Endothelial cell of umbilical vein (primary cell): ENCODE data around the gene AKAP6. TPM values are rescaled to one million over a fixed set of nuclear protein-coding genes. Genes with fewer than 3 reads are reported as not detected.

Source experiments
- BruUV-seq: library from RNA; stranded (reverse); fragments of 400-500 nt; replicated peaks from 2 replicates; lab custom pipeline; 2021; lab: Mats Ljungman, UMichigan
- CTCF ChIA-PET: fragments of 300-600, 350-600 bp; sonication (Branson Sonifier 250); formaldehyde crosslinking; loops from one replicate; lab custom pipeline; 2021; ENCODE audit warnings: antibody characterized with exemption, inconsistent platforms; lab: Charles Lee
- POLR2A ChIA-PET: fragments of 300-600, 350-600 bp; sonication (Branson Sonifier 250); formaldehyde crosslinking; loops from one replicate; lab custom pipeline; 2021; ENCODE audit warnings: antibody characterized with exemption, inconsistent platforms; lab: Charles Lee
- DNase-seq: peaks from one replicate; pipeline ENCODE4 v3.0.0-alpha.2; 2011; ENCODE audit warnings: low read depth, low spot score
- FAIRE-seq: peaks from 2 replicates; lab custom pipeline; 2011; peaks lifted over from hg19 to GRCh38; lab: Jason Lieb, UNC
- H2AFZ ChIP-seq: 2 replicates; pipeline ENCODE4 v1.6.0; 2012; ENCODE audit warnings: low read depth, low read length, control low read depth, inconsistent platforms
- H3K27ac ChIP-seq: 2 replicates; pipeline ENCODE4 v1.5.1; 2011; ENCODE audit warnings: low read depth, mild to moderate bottlenecking, control low read depth, low read length, moderate library complexity; ENCODE audit not compliant: insufficient read depth
- H3K27me3 ChIP-seq, 2 experiments: 2 replicates each; pipeline versions ENCODE4 v1.6.0 to v1.6.1; 2011; ENCODE audit warnings: low read length in 2 of 2, mixed read lengths in 1 of 2; ENCODE audit not compliant: control insufficient read depth in 2 of 2, insufficient read depth in 2 of 2
- H3K36me3 ChIP-seq, 2 experiments: 2 replicates in 1 of 2; 3 replicates in 1 of 2; pipeline ENCODE4 v1.5.1; 2011; ENCODE audit warnings: low read length in 2 of 2, mild to moderate bottlenecking in 1 of 2, moderate library complexity in 1 of 2; ENCODE audit not compliant: control insufficient read depth in 2 of 2, insufficient read depth in 2 of 2; ENCODE audit errors: extremely low read depth in 1 of 2
- H3K4me1 ChIP-seq: 3 replicates; pipeline ENCODE4 v1.5.1; 2011; ENCODE audit warnings: mild to moderate bottlenecking, low read length; ENCODE audit not compliant: control insufficient read depth, insufficient read depth; ENCODE audit errors: extremely low read depth
- H3K4me2 ChIP-seq: 2 replicates; pipeline ENCODE4 v1.6.1; 2011; ENCODE audit warnings: low read length, control low read depth, mixed read lengths; ENCODE audit not compliant: insufficient read depth
- H3K4me3 ChIP-seq, 3 experiments: fragments of 200-600 bp in 1 of 3; sonication (generic), shearing (Covaris generic) in 1 of 3; replicated peaks in 1 of 3; 2 replicates each; pipeline ENCODE4 v1.5.1; 2011 to 2016; ENCODE audit warnings: control low read depth in 3 of 3, low read length in 3 of 3, mild to moderate bottlenecking in 2 of 3, inconsistent platforms in 1 of 3, low read depth in 1 of 3, moderate library complexity in 1 of 3; ENCODE audit not compliant: insufficient read depth in 1 of 3
- H3K79me2 ChIP-seq: 2 replicates; pipeline ENCODE4 v1.6.0; 2012; ENCODE audit warnings: low read length, inconsistent platforms; ENCODE audit not compliant: control insufficient read depth, insufficient read depth
- H3K9ac ChIP-seq: replicated peaks from 2 replicates; pipeline ENCODE3; 2011; ENCODE audit warnings: low read length, control low read depth; ENCODE audit not compliant: insufficient read depth; ENCODE audit errors: extremely low read depth
- H3K9me1 ChIP-seq: replicated peaks from 3 replicates; pipeline ENCODE4 v1.6.0; 2011; ENCODE audit warnings: mild to moderate bottlenecking, low read length; ENCODE audit not compliant: control insufficient read depth, insufficient read depth; ENCODE audit errors: extremely low read depth
- H3K9me3 ChIP-seq: replicated peaks from 2 replicates; pipeline ENCODE4 v1.5.1; 2012; ENCODE audit warnings: low read length, inconsistent platforms; ENCODE audit not compliant: control insufficient read depth, insufficient read depth
- H4K20me1 ChIP-seq: replicated peaks from 2 replicates; pipeline ENCODE3; 2011; ENCODE audit warnings: mild to moderate bottlenecking, low read length; ENCODE audit not compliant: control insufficient read depth, insufficient read depth; ENCODE audit errors: extremely low read depth
- CTCF ChIP-seq, 2 donors: IDR thresholded peaks; 1 replicate in 1 of 2; 2 replicates in 1 of 2; pipeline ENCODE4 v1.5.1; 2011; ENCODE audit warnings: low read length in 2 of 2, mild to moderate bottlenecking in 2 of 2, moderate library complexity in 2 of 2, control low read depth in 1 of 2, inconsistent platforms in 1 of 2, low read depth in 1 of 2; ENCODE audit not compliant: insufficient read depth in 1 of 2; ENCODE audit errors: extremely low read depth in 1 of 2
- EZH2 ChIP-seq: IDR thresholded peaks from 2 replicates; pipeline ENCODE4 v1.6.1; 2012; ENCODE audit warnings: borderline replicate concordance, low read depth, mild to moderate bottlenecking, moderate library complexity, low read length, inconsistent platforms; ENCODE audit not compliant: severe bottlenecking
- FOS ChIP-seq: IDR thresholded peaks from 2 replicates; pipeline ENCODE4 v1.6.1; 2011; ENCODE audit warnings: mild to moderate bottlenecking, low read length, moderate library complexity, borderline replicate concordance; ENCODE audit not compliant: insufficient read depth
- GATA2 ChIP-seq: IDR thresholded peaks from 2 replicates; pipeline ENCODE4 v1.7.0; 2011; ENCODE audit warnings: low read depth, mild to moderate bottlenecking, moderate library complexity, mixed read lengths, low read length; ENCODE audit not compliant: insufficient read length, insufficient read depth
- JUN ChIP-seq: IDR thresholded peaks from 2 replicates; pipeline ENCODE4 v1.6.1; 2011; ENCODE audit warnings: borderline replicate concordance, low read depth; ENCODE audit not compliant: insufficient read length, insufficient read depth
- MAX ChIP-seq: IDR thresholded peaks from 2 replicates; pipeline ENCODE4 v1.6.1; 2011; ENCODE audit not compliant: insufficient read depth, insufficient read length
- MYC ChIP-seq: IDR thresholded peaks from one replicate; pipeline ENCODE4 v1.6.1; 2011; ENCODE audit warnings: mild to moderate bottlenecking, low read depth, low read length
- POLR2A ChIP-seq: IDR thresholded peaks from 2 replicates; pipeline ENCODE4 v1.6.1; 2012; ENCODE audit warnings: low read depth, mild to moderate bottlenecking, control low read depth, low read length
- POLR2AphosphoS5 ChIP-seq: IDR thresholded peaks from 2 replicates; pipeline ENCODE4 v1.6.1; 2012; ENCODE audit warnings: low read depth, mild to moderate bottlenecking, control low read depth, low read length, moderate library complexity; ENCODE audit not compliant: insufficient read depth
- dilution Hi-C: fragments of 300-500 bp; cut with MboI; formaldehyde crosslinking; loops from one replicate; pipeline ENCODE4 v1.15.0; 2019; ENCODE audit warnings: low sequenced_read_pairs; ENCODE audit not compliant: extremely low pct_ligation_motif_present
- intact Hi-C: fragments of 100-400 bp; cut with micrococcal nuclease; formaldehyde crosslinking; loops from one replicate; pipeline ENCODE4 v1.10.0; 2022
- polyA plus RNA-seq, 4 experiments: library from polyadenylated mRNA; depleted of rRNA in 3 of 4; stranded (reverse) in 3 of 4; unstranded in 1 of 4; fragments of >200 nt; gene quantifications; 2 replicates each; pipeline versions ENCODE4 v1.2.1 to v1.2.3, GENCODE V29; 2011 to 2012; ENCODE audit warnings: missing spikeins in 1 of 4
- total RNA-seq: library from RNA; stranded (reverse); gene quantifications from 2 replicates; pipeline ENCODE4 v1.2.3, GENCODE V29; 2021

Gene AKAP6
- total and polyA plus RNA-seq, 2 donors (not counting 3 experiments of a cell fraction or from before 2014, with no cell fraction given): 0.03 to 0.49 TPM

- no peak for FAIRE-seq
- H3K9me3 ChIP-seq: no peaks in the 10 kb centered on the region
- ChIA-PET POLR2A (no interaction called here), CTCF (no interaction called here)
- TF ChIP-seq CTCF (IDR thresholded peaks at IDR 0.05; ENCODE audit: extremely low read depth in 1 of 2, insufficient read depth in 1 of 2, low read depth in 1 of 2, low read length in 2 of 2): no peak
- intact Hi-C loops (no loop called here), dilution Hi-C loops (no loop called here)
- no peak overlapping the region for H3K4me3 ChIP-seq
- H3K27ac ChIP-seq: no peak overlapping the region
- no peaks in the 10 kb centered on the region for H4K20me1 ChIP-seq
- no peak for DNase-seq
- H2AFZ ChIP-seq: no peak overlapping the region
- no peaks in the 10 kb centered on the region for H3K79me2 ChIP-seq
- no peaks in the 10 kb centered on the region for H3K36me3 ChIP-seq
- no peak overlapping the region for H3K4me2 ChIP-seq
- H3K4me1 ChIP-seq: no peaks in the 10 kb centered on the region
- no TSS peak for BruUV-seq
- no peak overlapping the region for H3K9ac ChIP-seq
- H3K27me3 ChIP-seq: no peaks in the 10 kb centered on the region
- H3K9me1 ChIP-seq: no peaks in the 10 kb centered on the region
Observed at GRCh38 chr14:32821964-32822653, 493.0 kb downstream of the AKAP6 start.

- POLR2A ChIA-PET: no interaction called here
- FAIRE-seq: no peak
Observed at GRCh38 chr14:32823706-32824105, 494.6 kb downstream of the AKAP6 start.

More at GRCh38 chr14:32823706-32824105, 494.6 kb downstream of the AKAP6 start:
- TF ChIP-seq POLR2A: no peak
- TF ChIP-seq FOS: no peak
- no peak for TF ChIP-seq MYC
- TF ChIP-seq MAX: no peak
- no peak for TF ChIP-seq EZH2
- no peak for TF ChIP-seq CTCF (IDR thresholded peaks at IDR 0.05; ENCODE audit: extremely low read depth in 1 of 2, insufficient read depth in 1 of 2, low read depth in 1 of 2, low read length in 2 of 2)
- no peak for TF ChIP-seq POLR2AphosphoS5
- TF ChIP-seq GATA2: no peak
- TF ChIP-seq JUN: no peak
- no peaks in the 10 kb centered on the region for H4K20me1 ChIP-seq
- CTCF ChIA-PET: no interaction called here
- H3K27ac ChIP-seq: no peak overlapping the region
- dilution Hi-C loops: no loop called here
- no peak overlapping the region for H3K9ac ChIP-seq
- no peak overlapping the region for H3K4me2 ChIP-seq
- H3K4me3 ChIP-seq: no peak overlapping the region
- no TSS peak for BruUV-seq
- H3K79me2 ChIP-seq: no peaks in the 10 kb centered on the region
- no peaks in the 10 kb centered on the region for H3K9me3 ChIP-seq
- H3K36me3 ChIP-seq: no peaks in the 10 kb centered on the region
- H2AFZ ChIP-seq: no peak overlapping the region
- H3K9me1 ChIP-seq: no peaks in the 10 kb centered on the region
- intact Hi-C loops: no loop called here
- DNase-seq: no peak
- no peaks in the 10 kb centered on the region for H3K27me3 ChIP-seq
- H3K4me1 ChIP-seq: no peaks in the 10 kb centered on the region
